PC-3 (cell line): ENCODE measurements around the gene LMBRD2.

Source experiments
- EZH2 ChIP-seq: fragments of 300-600 bp; sonication (generic); IDR thresholded peaks from one replicate; pipeline ENCODE4 v1.6.1; 2017; ENCODE audit warnings: antibody characterized with exemption, mild to moderate bottlenecking, low read length; ENCODE audit not compliant: unreplicated experiment
- EZH2phosphoT487 ChIP-seq: fragments of 300-600 bp; sonication (generic); IDR thresholded peaks from 2 replicates; pipeline ENCODE4 v1.6.1; 2018; ENCODE audit warnings: mild to moderate bottlenecking, antibody characterized with exemption, low read length, borderline replicate concordance
- TF ChIP-seq, protein P1 (sequence below): fragments of 300-600 bp; sonication (generic); conservative IDR thresholded peaks from 2 replicates; pipeline ENCODE4 v1.5.1; 2017; ENCODE audit warnings: antibody characterized with exemption, low read depth, mild to moderate bottlenecking, low read length

DNA sequence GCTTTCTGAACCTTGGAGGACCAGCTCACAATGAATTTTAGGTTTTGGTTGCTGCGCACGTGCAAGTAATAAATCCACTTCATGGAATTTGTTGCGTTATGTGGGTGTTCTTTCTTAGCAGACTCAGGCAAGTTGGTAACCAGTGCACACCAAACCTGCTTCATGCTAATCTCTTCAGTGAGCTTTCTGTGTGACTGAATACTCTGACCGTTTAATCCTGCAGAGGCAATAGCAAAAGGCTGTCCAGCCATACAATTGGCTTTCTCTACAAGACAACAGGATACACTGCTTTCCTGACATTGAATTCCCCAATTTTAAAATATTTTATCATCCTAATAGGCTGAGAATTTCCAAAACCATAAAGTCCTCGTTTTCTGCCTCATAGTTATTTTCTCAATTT lies 95.3 kb downstream of the LMBRD2 start:
- TF ChIP-seq, protein P1, sequence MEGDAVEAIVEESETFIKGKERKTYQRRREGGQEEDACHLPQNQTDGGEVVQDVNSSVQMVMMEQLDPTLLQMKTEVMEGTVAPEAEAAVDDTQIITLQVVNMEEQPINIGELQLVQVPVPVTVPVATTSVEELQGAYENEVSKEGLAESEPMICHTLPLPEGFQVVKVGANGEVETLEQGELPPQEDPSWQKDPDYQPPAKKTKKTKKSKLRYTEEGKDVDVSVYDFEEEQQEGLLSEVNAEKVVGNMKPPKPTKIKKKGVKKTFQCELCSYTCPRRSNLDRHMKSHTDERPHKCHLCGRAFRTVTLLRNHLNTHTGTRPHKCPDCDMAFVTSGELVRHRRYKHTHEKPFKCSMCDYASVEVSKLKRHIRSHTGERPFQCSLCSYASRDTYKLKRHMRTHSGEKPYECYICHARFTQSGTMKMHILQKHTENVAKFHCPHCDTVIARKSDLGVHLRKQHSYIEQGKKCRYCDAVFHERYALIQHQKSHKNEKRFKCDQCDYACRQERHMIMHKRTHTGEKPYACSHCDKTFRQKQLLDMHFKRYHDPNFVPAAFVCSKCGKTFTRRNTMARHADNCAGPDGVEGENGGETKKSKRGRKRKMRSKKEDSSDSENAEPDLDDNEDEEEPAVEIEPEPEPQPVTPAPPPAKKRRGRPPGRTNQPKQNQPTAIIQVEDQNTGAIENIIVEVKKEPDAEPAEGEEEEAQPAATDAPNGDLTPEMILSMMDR: no peak
- TF ChIP-seq EZH2phosphoT487 (no peak), EZH2 (no peak)
